KG1 (cell line): ENCODE results near the gene ARAP1.

Experiments
- DNase-seq: peaks from one replicate; lab custom pipeline; 2025; lab: John Stamatoyannopoulos, UW

The ARAP1 gene

DNA sequence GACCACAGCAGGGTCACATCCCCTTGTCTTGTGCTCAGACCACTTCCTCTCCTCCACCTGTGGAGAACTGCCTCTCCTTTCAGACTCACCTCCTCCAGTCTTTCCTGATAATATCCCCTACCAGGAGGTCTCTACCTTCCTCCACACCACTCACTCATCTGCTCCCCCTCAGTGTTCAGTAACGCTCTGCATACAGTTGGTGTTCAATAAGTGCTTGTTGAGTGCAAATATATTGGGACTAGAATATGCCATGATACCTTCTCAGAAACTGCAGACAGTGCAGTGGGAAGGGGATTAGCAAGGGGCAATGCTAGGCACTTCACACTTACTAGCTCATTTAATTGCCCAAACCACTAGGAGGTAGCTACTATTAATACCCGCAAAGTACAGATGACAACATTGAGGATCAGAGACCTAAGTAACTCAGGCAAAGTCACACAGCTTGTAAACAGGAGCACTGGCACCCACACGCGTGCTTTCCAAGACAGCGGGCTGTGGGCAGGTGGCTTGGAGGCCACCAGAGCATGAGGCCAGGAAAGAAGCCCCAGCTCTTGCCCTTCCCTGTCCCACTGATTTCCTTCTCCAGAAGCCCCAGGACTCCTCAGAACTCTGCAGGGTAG lies 69.9 kb downstream of the ARAP1 start:
- no peak for DNase-seq

DNA sequence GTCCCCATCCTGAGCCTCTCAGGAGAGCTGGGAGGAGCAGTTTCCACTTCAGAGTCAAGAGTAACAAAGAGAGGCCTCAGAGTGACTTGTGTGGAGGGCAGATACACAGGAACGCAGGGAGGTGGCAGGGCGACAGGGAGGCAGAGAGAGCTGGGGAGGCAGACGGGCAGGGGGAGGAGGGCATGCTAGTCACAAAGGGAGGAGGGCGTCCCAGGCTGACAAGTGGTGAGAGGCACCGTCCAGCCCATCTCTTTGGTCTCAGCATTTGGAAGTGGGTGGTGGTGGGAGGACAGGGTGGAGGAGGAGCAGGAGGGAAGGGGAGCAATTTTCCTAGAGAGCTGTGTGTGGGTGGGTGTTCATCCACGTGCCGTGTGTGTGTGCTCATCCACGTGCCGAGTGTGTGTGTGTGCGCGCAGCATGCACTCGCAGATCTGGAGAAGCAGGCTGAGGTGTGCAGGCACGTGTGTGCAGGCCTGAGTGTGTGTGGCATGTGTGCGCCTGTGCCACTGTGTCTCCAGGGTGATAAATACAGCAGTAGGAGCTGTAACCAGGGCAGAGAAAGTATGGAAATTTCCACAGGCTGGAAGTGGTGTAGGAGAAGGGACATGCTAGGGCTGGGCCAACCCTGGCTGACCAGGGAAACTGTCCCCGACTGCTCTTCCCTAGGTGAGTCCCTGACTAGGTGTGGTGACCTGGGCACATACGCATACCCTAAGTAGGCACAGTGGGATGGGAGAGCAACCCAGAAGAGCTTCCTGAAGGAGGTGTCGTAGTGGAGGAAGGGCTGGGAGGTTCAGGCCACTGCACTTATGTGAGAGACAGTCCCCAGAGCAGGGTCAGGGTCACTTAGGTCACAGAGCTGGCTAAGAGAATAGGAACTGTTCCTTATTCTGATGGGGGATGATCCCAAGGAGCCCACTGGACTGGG lies 70.7 kb downstream of the ARAP1 start:
- DNase-seq, result no peak

DNA sequence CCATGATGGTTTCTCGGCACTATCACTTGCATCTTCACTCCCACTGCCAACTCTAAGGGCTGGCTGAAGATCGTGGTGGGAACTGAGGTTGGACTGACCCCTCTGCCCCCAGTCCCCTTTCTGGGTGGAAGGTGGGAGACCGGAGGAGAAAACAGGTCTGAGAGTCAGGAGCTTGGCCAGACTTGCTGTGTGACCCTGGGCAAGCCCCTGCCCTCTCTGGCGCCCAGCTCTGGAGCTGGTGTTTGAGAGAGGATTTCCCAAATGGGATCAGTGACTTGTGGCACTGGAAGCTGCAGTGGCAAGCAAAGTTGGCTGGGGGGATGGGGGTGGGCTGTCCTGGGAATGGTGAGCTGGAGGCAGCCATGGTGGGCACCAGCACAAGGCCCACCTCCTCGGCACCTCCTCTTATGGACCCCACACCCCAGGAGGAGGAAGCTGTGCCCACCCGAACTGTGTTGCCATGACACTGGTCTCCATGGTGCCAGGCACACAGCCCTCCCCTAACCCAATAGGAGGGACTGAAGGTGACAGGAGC lies 71.5 kb downstream of the ARAP1 start:
- DNase-seq, result no peak

DNA sequence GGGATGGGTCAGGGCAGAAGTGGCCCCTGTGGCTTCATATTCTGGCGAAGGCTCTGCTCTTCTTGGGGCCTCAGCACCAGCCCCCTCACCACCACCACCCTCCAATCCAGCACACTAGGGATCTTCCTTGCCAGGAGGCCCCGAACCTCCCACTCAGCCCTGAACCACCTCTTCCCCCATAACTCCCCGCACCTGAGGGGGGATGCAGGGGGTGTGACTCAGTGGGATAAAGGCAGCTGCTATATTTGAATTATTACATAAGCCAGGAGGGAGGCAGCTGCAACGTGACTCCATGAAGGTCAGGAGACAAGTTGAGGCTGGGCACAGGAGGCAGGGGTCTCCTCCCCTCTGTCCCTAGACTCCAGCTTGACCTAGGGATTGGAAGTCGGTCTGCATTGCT lies 72.3 kb downstream of the ARAP1 start:
- no peak for DNase-seq

DNA sequence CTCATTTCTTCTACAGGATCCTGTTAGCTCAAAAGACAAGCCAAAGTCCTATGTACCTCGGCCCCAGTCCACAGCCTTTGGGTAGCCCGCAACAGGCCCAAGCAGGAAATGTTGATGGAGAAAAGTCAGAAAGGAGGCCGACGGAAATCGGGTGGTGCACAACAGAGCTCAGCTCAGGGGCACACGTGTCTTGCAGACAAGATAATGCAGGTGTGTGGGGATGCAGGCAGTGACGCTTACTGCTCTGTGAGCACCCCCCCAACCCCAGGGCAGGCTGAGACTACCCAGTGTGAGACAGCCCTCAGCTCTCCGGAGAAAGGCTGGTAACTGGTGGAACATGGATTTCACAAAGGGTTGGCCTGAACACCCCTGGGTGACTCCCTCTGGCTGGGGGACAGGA lies 73.7 kb downstream of the ARAP1 start:
- no peak for DNase-seq

DNA sequence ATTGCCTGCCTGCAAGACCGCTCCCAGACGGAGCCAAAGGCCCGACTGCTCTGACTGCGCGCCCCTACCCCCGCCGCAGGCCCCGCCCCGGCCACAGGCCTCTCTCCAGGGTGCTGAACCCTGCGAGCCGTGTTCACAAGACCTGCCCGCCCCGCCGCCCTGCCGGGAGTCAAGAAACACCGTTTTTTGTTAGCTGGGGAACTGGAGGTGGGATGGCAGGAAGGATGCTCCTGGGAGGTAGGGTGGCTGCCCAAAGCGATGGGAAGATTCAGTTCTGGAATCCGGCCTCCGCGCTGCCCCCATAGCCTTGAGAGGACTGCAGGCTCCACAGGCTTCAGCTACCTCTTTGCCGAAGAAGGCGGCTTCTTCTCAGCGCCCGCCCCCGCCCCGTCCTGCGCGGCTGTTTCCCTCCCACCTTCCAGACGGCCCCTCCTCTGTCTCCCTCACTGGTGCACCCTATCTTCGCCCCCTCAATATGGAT lies 75.3 kb downstream of the ARAP1 start:
- peak; percentile 48 for DNase-seq

DNA sequence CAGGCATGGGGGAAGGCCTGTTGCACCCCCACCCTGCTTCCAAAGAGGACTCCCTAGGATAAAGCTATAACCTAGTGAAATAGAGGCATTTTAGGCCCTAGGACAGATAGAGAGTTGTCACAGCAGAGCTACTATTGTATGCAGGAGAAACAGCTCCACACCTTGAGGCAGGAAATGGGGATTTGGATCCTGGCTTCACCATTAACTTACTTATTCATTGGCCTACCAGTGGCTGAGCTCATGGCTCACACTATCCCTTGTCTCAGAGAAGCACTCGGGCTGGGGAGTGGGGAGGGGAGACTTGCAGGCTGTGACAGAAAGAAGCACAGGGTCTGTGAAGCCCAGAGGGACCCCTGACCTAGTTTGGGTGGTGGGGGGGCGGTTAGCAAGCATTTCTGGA lies 77.0 kb downstream of the ARAP1 start:
- DNase-seq, result no peak

DNA sequence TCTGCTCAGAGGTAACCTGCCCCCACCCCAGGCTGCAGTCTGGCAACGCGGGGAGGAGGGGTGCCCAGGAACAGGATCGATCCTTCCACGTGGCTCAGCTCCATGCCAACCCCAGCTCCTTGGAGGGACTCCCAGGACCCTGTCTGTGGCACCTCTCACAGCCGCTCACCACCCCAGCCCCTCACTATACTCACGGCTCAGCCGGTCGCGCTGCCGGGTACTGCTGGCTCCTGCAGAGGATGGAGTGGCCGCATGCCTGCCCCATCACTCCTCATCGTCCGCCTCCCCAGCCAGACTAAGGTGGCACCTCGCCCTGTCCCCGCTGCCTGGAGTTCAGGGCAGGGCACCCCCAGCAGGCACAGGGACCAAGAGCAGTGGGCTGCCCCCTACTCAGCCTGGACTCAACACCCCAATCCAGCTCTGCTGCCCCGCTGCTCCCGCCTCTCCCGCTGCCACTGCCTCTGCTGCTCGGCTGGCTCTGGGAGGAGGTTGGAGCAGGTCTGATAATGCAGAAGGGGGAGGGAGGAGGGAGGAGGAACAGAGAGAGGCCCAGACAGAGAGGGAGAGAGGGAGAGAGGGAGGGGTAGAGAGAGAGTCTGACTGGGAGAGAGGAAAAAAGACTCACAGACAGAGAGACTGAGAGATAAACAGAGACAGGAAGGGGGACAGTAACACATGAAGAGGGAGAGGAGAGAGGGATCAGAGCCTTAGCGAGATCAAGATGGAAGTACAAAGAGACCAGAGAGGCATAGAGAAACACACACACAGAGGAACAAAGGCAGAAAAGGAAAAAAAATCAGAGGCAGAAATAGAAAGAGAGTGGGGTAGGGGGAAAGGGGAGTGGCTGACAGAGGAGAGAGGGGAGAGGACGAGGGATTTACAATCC lies 78.0 kb downstream of the ARAP1 start, which contains the start of gene PDE2A:
PDE2A (minus strand) TSS at position 480 of the 886 bp plus-strand sequence; CDS start at position 265, 215 bp downstream.
- DNase-seq, result no peak

DNA sequence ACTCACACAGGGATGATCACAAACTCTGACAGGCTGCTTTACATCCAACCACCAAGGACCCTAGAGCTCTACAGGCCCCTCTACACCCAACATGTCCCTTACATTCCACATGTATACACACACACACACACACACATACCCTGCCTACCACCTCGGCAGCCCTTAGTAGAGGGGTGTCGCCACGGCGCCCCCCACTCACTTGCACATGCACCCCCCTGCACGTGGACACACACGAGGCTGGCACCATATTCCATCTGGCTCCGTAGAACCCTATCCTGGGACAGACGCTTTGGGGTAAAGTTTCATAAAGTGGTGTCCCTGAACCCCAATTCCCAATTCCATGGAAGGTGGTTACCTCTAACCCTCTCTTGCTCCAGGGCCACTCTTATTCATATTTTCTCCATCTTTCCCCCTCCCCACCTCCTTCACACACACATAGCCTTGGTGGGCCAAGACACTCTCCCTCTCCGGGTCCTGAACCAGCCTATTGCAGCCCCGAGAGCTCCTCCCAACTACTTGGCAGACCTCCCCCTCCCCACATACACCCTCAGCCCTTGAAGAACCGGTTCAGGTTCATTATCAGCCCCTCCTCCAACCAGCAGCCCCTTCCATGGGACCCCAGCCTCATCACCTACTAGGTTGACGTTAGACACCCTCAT lies 78.8 kb downstream of the ARAP1 start:
- DNase-seq, result no peak

DNA sequence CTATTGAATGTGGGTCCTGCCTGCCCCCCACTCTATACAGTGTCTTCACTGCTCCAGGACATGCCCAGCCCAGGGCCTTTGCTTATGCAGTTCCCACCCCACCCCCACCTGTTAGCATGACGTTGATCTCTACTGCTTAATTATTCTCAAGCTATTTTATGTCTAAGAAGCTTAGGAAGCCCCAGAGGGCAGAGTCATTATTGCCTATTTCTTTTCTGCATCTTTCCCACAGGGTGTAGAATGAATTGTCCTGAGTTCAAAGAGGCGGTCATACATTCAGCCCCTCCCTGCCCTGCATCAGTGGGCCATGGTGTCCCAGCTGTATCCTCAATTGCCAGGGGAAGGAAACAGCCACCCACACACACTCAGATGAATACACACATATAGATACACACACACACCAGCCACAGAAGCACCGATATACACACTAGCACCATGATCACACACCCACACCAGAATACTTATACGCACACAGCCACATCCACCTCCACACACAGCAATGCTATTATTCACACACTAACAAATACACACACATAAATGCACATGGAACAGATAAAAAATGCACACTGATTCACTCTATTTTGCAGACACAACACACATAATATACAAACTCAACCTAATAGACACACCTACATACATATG lies 79.5 kb downstream of the ARAP1 start:
- DNase-seq, result no peak

DNA sequence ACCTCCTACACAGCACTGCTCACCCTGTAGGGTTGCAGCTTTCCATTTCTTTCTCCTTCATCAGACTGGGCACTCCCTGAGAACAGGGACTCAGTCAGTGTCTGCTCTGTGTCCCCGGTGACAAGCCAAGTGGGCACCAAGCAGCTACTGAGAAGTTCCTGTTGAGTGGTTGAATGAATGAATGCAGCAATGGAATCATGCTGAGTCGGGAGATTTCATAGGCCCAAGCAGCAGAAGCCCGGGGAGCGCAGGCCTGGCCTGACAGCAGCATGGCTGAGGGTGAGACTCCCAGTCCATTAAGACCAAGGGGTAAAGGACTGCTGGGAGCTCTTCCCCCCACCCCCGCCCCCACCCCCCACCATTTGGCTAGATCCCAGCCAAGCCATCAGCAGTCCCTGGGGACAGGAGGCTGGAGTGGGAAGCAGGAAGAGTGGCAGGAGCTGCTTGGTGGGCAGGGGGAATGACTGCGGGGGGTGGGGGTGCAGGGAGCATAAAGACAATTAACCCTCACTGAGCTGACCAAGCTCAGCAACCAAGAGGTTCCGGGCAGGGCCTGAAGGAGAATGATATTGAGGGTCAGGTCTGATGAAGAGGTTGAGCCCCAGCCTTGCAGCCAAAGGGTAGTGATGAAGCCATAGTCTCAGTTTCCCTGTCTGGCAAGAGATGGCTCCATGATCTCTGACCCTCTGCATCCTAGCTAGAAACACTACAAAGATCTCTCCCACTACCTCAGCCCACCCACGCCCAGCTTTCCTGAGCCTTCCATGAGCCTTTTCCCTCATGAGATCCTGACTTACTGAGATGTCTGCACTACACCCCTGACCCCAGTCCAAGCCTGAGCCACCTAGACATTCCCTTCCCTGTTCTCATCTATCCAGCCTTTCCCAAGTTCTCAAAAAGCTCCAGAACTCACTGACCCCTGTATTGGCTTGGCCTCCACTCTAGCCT lies 80.8 kb downstream of the ARAP1 start:
- DNase-seq, result no peak

DNA sequence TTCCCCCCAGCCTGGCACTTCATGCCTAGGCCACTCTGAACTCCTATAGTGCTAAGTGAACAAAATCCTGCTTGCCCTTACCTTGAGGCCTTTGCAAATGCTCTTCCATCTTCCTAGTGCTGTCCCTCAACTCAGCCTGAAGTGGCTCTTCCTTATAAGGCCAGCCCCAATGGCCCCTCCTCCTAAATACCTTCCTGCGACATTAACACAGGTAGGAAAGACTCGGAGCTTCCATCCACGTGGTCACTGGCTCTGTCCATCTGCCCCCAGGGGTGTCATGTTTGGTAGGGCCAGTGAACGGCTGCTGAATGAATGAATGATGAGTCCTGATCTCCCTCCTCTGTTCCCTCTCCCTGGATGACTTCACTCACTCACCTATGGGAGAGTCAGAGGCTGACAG lies 82.2 kb downstream of the ARAP1 start:
- no peak for DNase-seq

DNA sequence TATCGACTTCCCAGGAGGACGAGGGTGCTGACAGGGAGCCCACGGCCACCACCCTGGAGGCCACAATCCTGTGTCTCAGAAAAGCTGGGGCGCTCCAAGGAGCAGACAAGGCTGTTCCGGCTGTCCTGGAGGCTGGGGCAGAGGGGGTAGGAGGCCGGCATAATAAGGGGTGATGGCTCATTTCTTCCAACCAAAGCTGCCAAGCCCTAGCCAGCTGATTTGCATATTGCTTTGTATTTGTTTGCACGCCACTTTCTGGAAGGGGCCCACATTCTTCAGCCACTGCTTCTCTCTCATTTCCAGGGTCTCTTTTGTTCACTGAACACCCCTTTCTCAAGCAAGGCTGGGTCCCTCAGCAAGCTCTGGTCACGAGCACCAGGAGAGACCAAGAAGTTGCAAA lies 82.7 kb downstream of the ARAP1 start:
- no peak for DNase-seq

DNA sequence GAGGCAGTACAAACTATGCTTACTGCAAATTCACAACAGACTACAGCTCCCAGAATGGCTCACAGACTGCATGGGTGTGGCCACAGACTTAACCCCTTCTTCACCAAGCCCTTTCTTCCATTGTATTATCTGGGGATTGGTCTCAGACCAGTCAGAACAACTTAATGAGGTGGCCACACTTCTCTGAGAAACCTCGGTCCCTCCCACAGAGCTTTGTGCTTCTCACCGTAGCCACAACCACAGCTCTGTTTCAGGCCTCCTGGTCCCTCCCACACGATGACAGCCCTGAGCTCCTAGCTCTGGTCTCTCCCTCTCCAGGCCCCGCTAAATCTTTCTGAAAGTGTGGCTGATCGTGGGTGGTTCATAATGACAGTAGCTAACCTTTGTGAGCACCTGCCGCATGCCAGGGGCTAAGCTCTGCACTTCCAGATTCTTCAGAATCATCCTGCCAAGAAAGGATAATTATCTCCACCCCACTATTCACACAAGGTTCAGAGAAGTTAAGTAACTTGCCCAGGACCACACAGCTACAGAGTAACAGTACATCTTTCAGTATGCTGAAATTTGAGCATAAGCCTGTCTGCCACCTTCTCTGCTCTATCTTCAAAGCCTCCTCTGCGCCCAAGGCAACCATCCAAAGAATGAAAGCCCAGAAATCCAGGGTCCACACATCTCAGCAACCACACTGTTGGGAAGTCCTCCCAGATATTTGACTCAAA lies 83.4 kb downstream of the ARAP1 start:
- no peak for DNase-seq

DNA sequence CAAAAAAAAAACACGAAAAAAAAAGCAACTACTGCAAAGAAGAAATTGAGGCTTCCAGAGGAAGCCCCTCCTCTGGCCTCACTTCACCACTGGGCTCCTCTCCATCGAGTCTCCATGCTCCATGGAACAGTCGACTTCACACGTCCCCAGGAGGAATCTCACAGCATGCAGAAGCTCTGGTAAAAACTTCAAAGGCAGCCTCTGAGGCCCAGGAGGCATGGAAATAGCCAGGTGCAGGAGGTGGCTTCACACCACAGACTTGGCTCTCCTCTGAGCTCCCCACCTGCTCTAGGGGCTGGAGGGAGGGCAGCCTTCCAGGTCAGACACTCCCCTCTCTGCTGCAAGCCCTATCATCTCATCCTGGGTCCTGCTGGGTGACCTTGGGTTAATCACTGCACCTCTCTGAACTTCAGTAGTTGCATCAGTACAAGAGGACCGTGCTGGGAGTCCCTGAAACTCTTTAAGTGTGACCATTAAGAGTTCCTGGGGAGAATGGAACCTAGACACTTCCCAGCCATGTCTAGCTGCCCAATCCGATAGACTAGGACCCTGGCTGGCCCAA lies 86.2 kb downstream of the ARAP1 start:
- DNase-seq, result no peak

DNA sequence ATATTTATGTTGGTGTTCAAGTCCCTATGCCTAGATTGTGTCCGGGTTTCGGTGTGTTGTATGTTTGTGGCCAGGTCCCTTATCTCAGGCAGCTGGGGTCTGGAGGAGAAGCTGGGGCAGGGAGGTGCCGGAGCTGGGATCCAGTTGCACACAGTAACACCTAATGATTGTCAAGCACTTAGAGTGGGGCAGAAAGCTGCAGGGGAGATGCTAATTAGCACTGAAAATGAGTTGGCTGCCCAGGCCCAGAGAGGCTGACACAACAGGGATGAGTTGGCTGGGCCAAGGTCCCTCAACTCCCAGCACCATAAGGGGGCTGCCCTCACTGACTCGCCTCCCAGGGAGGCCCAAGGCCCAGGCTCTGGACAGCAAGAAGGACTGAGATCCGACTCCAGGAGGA lies 90.2 kb downstream of the ARAP1 start:
- DNase-seq, result no peak

DNA sequence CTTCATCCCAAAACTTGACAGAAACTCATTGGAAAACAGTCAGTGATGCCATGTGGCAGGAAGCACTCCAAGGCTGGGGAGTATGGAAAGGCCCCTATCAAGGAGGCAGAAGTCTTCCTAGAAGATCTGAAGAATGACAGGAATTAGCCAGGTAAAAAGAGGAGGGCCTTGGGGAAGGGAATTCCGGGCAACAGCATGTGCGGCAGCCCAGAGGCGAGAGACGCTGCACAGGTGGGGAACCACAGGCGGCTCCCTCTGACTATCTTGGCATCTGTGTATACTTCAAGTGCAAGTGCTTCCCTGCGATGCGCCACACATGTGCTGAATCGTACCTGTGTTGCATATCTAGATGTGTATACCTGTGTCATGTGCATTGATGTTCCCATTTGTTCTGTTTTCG lies 90.7 kb downstream of the ARAP1 start:
- no peak for DNase-seq

DNA sequence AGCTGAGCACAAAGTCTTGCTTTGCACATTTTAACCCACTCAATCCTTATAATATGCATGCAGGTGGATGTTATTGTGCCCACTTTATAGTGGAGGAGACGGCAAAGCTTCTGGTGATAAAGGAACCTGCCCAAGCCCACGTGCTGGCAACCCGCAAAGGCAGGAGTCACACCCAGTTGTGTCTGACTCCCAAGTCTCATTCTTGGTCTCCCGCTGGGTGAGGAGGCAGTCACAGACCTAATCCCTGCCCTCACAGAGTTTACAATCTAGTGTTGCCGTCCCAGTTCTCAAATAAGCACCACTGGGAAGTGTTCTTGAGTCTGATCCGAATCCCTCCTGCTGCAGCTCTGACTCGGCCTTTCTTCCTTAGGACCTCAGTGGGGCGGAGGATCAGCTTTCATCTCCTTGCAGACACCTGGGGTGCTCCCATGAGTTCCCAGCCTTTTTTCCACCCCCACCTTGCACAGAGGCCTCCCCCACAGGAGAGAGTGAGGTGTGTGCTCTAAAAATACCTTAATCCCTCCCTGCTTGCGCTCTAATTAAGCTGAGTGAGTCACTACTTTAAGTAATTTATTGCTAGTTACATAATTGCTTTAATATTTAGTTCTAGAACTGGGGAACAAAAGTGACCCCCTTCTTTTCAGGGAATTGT lies 93.1 kb downstream of the ARAP1 start:
- no peak for DNase-seq
